Measurements from ENCODE around the gene NFAM1.

- TF ChIP-seq POLR2A (IDR thresholded peaks at IDR 0.05; ENCODE audit: low read depth, low read length): no peak
- TF ChIP-seq POLR2AphosphoS5 (IDR thresholded peaks at IDR 0.05; ENCODE audit: low read depth, low read length): no peak
- no peak for TF ChIP-seq SPI1 (IDR thresholded peaks at IDR 0.05; ENCODE audit: low read depth, low read length)
Measured at GRCh38 chr22:42371099-42371498, 61.1 kb downstream of the NFAM1 start.
